Inflammatory macrophage treated with lipopolysaccharide for 4 hours (primary cell): ENCODE measurements around the gene SRSF4.
"Not testable (repeated sequence)": the region's sequence is repeated elsewhere in the genome, so short reads cannot be mapped to it uniquely, and the experiment has no call there.

Experiments
- DNase-seq: peaks from one replicate; pipeline ENCODE4 v3.0.0-alpha.2; 2020

Gene SRSF4

DNA sequence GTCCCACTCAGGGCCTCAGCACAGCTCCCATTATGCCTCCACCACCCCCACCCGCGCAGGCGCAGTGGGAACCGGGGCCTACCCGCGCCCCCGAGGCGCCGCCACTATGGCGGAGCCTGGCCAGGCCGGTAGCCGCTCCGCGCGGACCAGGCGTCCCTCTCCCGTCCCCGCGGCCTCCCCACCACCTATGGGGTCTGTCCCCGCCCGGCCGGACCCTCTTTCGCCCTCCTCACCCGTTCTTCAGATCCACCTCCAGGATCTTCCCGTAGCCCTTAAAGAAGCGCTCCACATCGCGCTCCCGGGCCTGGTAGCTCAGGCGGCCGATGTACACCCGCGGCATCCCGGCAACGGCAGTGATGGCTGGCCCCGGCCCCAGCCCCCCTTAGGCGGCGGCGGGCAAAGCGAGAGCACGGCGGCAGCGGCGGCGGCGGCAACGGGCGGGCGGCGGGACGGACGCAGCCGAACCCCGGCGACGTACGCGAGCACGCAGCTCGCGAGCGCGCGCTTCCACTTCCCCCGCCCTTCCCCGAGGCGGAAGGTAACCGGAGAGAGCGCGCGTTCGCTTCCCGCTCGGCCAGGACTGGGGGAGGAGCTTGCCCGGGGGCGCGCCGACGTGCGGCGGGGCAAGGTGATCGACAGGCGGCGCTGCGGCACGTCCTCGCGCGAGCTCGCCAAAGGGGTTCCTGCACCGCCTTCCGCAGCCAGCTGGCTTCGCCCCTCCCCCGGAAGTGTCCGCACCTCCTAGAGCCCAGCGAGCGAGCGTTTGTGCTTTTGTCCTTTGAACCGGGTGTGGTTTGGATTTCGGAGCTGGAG, at the start of gene SRSF4:
Gene SRSF4 (minus strand): TSS at position 488 of the 813 bp plus-strand sequence. CDS start 148 bp downstream, at position 340.
- DNase-seq = peak; percentile 98

DNA sequence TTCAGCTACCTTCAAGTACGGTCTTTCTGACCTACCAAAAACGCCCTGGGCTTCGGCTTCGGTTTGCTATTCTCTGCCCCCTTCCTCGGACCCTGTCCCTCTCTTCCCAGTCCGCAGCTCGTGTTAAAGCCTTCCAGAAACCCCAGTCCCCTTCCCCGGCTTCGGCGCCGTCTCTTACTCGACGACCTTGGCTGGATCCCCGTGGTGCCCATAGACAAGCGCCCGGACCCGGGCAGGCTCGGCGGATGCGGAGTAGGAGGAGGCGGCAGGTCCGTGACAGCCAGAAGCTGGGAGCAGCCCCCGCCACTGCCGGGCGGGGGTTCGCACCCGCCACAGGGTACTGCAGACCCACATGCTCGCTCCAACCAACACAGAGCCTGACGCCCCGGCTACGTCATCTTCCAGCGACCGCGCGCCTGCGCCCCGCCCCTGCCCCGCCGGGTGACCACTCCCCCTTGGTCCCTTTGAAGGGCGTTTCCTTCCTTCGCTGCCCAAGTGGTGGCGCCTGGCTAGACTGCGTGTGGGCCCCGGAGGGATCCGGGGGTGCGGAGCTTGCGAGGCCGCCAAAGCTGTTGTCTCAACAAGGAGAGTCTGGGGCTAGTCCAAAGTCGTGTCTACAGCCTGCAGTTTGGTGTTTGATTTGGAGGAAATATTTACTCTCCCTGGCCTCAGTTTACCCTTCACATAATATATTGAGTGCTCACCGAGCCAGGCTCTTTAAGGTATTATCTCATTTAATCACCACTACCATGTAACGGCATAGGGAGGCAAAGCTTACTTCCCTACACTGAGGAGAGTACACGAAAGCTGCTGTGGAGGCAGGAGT, 49.1 kb upstream of the SRSF4 start, which contains the start of gene MECR:
Gene MECR (minus strand): TSS at position 382 of the 826 bp plus-strand sequence. CDS start 28 bp downstream, at position 354.
- DNase-seq = peak; percentile 91

DNA sequence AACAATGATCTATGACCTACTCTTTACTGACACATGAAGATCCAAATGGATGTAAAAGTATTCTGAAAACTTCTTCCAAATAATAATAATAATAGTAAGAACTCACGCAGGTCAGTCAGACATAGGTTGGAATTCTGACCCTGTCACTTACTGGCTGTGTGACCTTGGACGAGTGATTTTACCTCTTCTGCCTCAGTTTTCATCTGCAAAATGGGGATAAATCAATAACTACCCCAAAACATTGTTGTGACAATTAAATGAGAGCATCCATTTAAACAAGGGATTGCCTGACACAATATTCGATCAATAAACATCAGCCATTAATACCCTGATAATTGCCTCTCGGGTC, 48.5 kb upstream of the SRSF4 start:
- no peak for DNase-seq

DNA sequence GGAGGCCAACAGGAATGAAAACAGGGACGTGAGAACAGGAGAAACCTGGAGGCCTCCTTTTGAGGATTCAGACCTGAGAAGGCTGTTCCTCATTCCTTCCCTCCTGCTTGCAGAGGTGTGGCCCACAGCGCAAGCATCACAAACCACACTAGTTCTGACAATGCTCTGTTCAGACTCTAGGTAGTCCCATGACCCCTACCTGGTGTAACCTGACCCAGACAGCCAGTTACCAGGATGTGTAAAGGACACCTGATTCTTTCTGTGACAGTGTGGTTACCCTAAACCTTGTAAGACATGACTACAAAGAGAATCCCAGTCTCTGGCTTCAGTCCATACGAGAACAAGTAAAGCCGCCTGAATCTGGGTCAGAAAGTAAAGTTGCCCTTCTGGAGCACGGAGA, 45.8 kb upstream of the SRSF4 start:
- DNase-seq = no peak

DNA sequence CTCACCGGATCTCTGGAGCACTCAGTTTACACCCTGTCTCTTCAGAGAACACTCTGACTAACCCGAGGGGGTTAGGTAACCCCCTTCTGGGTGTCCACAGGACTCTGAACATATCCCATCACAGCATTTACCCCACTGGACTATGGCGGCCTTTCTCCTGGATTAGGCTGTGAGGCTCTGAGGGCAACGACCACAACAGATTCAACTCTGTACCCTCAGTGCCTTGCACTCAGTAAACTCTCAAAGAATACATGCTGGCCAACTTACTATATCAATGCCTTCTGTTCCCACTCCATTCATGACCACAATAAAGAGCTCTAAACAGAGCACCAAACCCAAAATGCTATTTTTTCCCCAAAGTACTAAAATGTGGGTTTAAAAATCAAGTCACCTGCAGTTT, 43.7 kb upstream of the SRSF4 start:
- no peak for DNase-seq

DNA sequence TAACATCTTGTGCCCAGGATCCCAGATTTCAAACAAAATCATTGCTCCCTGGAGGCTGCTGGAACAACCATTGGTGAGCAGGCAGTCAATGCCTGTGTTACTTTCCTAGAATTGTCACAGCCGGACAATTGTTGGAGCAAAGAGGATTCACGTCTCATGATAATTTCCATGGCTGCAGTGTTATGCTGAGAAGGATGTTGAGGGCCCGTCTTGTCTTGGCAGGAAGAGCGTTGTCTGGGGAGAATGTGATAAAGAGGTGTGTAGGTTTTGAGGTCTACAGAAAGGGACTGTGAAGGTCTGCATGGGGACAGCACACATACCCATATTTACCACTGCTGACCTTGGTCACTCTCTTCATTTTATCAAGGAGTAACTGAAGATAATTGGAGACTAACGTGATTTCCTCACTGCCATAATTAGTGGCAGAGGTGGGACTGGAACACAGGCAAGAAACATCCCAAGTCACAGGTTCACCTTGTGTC, 42.7 kb upstream of the SRSF4 start:
- no peak for DNase-seq

DNA sequence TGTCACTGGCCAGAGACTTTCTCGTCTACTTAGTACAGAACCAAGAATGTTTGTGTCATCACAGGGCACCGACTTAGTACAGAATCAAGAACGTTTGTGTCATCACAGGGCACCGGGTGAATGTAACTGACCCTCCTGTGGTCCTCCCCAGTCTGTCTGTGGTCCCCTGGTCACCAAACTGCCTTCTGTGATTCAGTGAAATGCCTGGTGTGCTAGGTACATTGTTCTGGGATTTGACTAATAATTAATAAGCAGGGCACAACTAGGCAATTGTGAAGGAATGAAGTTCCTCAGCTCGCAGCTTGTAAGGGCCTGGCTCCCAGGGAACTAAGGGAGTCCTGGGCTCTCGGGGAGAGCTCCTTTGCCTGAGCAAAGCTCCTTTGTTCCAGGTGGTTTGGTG, 41.8 kb upstream of the SRSF4 start:
- no peak for DNase-seq

DNA sequence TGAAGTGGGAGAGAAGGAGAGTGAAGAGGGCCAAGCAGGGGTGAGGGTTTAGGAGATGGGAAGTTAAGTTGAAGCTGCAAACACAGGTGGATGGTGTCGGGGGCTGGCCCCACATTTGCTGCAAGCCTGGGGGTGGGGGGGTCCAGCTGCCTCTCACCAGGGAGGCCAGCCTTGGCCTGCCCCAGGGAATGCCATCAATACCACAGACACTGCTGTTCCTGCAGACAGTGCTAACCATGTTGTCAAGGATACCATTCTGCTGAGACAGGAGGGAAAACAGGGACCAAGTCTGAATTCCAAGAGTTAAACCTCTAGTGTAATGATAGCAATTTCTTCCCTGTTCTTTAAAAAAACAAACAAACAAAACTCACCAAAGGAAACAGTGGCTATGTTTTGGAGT, 41.0 kb upstream of the SRSF4 start:
- no peak for DNase-seq

DNA sequence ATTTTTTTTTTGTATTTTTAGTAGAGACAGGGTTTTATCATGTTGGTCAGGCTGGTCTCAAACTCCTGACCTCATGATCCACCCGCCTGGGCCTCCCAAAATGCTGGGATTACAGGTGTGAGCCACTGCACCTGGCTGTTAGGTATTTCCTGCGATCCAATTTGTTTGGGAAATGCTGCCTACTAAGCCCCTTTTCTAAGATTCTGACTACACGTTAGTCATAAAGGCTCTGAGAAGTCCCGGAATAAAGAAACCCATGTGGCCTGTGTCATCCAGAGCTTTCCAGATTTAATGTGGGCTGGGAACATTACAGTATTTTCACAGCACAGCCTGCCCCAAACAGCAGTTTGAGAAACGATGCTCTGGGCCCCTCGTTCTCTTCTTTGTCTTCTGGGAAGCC, 40.6 kb upstream of the SRSF4 start:
- not testable (repeated sequence) for DNase-seq

DNA sequence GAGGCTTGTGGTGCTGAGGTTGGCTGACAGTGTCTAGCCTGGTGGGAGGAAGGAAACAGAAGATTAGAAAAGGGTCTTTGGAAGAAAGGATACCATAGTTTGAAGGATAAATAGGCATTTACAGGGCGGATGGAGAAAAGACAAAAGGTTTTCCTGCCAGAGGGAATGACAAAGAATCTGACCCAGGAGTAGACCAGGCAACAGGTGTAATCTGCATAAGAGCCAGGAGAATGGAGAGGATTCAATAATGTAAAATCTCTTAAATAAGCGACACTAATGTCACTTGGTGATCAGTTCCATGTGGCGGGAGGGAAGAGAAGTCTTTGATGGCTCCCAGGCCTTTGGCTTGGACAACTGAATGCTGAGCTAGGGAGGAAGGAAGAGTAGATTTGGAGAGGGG, 39.6 kb upstream of the SRSF4 start:
- DNase-seq = no peak

DNA sequence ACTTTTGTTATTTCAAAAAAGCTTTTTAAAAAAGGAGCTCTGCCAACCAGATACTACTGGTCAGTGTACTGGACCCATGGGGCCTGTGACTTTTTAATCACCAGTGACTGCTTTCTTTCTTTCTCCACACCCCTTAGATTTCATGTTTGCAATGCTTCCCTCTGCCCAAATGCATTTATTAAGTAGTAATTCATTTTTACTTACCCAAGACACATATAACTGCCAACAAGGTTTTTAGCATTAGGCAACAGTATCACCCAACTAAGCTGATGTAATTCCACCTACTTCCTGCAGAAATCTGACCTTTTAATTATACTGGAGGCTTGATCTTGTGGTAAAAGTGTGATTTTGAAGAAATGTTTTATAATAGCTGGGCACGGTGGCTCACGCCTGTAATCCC, 36.5 kb upstream of the SRSF4 start:
- DNase-seq = peak; percentile 50

DNA sequence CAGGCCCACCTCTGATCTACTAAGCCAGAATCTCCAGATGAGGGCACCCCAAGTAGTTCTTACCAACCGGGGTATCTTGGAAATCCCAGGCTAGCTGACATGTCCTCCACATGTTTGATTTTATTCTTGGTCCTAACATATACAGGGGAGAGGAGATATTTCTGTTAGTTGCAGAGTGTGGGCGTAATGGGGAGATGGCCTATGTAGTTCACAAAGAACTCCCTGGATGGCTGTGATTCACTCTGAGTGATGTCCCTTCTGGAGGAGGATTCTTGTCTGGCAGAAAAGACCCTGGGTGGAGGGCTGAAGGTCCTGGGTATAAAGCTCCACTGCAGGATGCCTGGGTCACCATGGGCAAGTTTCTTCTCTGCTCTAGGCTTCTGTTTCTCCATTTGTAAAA, 35.9 kb upstream of the SRSF4 start:
- no peak for DNase-seq

DNA sequence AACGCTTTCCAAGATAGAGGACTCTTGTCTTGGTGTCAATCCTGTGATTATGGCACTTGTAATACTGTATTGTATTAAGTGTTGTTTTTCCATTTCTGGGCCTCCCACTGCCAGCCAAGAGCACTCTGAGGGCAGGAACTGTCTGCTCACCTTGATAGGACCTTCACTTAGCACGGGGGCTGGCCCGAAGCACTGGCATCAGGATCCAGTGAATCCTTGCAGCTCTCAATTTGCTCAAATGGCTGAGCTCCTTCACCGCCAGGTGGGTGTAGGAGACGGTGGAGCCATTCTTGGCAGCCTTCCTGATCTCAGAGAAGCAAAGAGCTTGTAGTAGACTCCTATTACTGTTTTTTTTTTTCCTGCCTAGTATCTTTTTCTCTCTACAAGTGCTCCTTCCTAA, 31.4 kb upstream of the SRSF4 start:
- DNase-seq = no peak

DNA sequence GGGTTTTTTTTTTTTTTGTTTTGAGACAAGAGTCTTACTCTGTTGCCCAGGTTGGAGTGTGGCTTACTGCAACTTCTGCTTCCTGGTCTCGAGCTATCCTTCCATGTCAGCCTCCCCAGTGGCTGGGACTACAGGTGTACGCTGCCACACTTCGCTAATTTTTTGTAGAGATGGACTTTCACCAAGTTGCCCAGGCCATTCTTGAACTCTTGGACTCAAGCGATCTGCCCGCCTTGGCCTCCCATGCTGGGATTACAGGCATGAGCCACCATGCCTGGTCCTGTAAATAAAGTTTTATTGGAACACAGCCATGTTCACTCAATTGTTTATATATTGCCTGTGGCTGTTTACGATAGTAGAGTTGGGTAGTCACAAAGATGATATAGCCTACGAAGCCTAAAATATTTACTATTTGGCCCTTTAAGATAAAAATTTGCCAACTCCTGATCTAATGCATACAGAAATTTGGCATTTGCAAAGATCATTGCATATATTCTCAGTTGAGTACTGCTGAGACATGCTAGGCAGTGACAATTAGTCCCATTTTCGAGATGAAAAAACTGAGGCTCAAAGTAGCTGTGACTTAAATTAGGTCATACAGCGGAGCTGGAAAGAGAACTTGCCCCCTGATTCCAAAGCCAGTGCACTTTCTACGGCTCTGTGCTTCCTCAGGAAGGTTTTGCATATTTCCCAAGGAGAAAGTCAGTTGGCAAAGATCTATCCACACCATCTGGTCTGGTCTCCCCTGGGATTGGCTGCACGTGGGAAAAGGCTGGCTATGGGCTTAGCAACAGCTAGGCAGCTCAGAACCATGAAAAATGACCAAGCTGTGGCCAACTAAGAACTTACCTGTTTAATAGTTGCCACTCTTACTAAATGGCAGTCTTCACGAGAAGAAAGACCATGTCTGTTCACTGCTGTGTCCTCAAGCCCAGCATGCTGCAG, 29.7 kb upstream of the SRSF4 start:
- no peak for DNase-seq

DNA sequence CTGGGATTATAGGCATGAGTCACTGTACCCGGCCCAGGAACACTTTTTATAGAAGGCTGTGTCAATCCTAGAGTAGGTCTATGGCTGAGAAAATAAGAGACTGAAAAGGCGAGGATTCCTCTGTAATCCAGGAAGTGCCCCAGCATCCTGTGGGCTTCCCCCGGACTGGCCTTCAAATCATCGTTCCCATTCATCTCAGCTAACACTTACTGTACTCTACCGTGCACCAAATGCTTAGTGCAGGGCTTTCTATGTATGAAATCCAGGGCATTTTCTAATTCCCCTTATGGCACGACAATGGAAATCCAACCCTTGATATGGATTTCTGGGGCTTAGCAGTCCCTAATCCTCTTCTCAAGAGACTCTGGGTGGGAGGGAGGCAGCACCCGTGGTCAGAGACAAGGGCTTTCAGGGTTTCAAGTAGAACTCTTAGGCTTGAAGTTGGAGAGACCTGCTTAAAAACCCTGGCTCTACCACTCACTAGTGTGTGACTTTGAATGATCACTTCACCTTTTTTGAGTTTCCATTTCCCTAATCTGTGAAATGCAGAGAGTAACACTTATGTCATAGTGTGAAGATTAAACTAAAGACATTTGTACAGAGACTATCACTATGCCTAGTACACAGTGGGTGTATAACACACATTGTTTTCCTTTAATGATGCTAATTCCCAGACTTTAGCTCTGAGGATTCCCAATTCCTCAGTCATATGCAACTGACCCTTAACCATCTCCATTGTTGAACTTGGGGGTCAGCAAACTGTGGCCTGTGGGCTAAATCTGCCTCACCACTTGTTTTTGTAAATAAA, 28.8 kb upstream of the SRSF4 start:
- DNase-seq = peak; percentile 58

DNA sequence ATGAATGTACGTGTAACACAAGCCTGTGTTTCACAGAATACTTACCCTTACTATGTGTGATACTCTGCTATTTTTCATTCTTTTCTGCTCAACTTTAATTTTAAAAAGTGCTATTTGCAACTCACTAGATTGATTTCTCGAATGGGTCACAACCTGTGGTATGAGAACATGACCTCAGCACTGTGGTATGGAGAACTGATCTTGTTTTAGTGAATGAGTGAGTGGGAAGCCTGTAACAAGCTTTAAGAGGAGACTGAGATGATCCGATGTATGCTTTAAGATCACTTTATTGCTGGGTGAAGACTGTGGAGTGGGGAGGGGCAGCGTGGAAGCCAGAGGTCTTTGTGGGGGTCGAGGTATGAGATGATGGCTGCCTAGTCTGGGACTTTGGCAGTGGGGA, 27.5 kb upstream of the SRSF4 start:
- DNase-seq = no peak

DNA sequence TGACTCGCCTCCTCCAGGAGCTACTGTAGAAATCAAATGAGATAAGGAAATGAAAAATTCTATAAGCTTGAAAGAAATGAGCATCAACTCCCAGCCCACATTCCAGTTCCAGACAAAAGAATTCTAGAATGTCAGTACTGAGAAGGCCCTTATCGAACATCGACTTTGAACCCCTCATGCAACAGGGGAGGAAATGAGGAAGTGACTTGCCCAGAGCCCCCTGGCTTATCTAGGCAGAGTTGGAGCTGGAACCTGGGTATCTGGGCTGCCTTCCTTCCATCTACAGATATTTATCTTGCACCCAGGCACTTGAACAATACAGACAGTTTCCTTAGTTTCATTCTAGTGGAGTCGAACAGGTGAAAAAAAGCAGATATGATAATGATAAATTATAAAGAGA, 26.7 kb upstream of the SRSF4 start:
- no peak for DNase-seq

DNA sequence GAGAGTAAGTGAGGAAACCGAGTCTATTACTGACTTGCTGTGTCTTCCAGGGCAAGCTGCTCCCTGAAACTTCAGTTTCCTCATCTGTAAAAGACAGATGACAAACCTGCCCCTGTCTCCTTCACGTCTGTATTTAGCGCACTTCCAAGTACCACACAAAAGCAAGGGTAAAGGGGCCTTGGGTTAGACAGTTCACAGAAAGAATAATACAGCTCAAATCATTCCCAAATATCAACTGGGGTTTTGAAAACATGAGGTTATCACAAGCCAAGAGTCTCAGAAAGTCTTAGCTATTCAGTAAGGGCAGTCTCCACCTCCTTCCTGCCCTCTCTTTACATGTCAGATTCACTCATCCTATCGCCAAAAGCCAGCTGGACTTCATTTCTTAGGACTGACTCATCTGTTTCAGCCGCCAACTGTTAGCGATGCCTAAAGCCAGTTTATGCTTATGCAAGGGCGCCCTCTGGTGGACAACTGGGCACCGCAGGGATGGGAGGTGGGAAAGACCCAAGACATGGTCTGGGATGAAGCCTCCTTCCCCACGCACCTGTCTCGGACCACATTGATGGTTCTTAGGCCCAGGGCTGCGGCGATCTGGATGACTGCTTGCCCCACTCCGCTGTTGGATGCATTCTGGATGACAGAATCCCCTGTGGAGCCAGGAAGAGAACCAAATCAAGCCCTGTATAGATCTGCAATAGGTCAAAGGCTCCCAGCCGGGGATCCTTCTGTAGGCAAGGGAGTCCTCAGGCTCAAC, 21.1 kb upstream of the SRSF4 start:
- DNase-seq = peak; percentile 95

DNA sequence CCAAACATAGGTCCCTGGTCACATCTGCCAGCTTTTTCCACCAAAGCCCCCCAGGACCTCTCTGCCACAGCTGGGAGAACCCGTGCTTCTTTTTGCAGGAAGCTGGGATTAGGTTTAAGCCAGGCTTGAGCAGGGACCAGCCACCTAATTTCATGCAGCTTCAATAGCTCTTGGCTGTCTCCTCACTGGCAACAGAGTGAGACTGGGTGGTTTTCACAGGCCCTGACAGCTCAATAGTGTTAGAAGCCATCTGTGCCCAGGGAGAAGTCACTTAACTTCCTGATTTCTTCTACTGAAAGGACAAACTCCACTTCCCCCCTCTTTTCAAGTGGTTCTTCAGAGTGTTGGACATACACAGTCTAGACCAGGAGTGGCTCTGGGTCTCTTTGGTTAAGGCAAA, 20.4 kb upstream of the SRSF4 start:
- peak; percentile 64 for DNase-seq

DNA sequence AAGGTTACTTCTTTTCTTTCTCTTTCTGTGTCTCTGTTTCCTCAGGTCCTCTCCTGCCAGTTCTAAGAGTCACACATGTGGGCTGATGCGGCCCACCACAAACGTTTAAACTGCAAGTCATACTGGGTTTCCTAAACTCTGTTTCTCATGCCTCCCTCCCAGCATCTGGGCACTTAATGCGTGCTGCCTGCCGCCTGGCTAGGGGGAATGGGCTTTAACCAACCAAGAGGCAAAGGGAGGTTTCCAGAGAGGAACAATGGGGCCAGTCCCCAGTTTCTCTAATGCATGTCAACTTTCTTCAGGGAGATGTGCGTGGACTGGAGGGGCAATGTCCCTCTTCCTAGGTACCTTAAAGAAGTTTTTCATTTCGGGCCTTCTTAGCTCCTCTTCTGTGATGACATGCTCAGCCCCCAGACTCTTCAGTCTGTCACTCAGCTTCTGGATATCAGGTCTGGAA, 19.9 kb upstream of the SRSF4 start:
- DNase-seq = peak; percentile 42
